ENCODE data around the gene PCDH10.

GRCh38 chr4:133152831-133153481, 3.9 kb downstream of the PCDH10 start:
- TF ChIP-seq CTCF (IDR thresholded peaks at IDR 0.05) (no peak), REST (IDR thresholded peaks at IDR 0.05; ENCODE audit: low read depth, low read length) (no peak), NRF1 (IDR thresholded peaks at IDR 0.05; ENCODE audit: low read depth, low read length) (no peak), MAX (IDR thresholded peaks at IDR 0.05; ENCODE audit: low read depth) (no peak), YY1 (IDR thresholded peaks at IDR 0.05; ENCODE audit: low read depth) (no peak), SMC3 (IDR thresholded peaks at IDR 0.05; ENCODE audit: low read depth, low read length) (no peak), FOXM1 (IDR thresholded peaks at IDR 0.05; ENCODE audit: low read depth) (no peak), IRF3 (IDR thresholded peaks at IDR 0.05; ENCODE audit: low read depth, low read length) (no peak), RFX5 (IDR thresholded peaks at IDR 0.05; ENCODE audit: low read length) (no peak), ZBTB33 (IDR thresholded peaks at IDR 0.05; ENCODE audit: borderline replicate concordance, low read depth) (no peak)

Data from SK-N-SH (cell line).